AG09319 (cell line): ENCODE data around the gene PRMT6.
"Not testable (repeated sequence)": the region's sequence is repeated elsewhere in the genome, so short reads cannot be mapped to it uniquely, and the experiment has no call there.

Experiments
- DNase-seq: peaks from one replicate; pipeline ENCODE4 v3.0.0-alpha.2; 2010; ENCODE audit warnings: low read depth; ENCODE audit errors: extremely low read depth
- TF ChIP-seq, protein P1 (sequence below): IDR thresholded peaks from 2 replicates; pipeline ENCODE4 v1.5.1; 2011; ENCODE audit warnings: low read depth, mild to moderate bottlenecking, inconsistent platforms, low read length, moderate library complexity

PRMT6 gene

DNA sequence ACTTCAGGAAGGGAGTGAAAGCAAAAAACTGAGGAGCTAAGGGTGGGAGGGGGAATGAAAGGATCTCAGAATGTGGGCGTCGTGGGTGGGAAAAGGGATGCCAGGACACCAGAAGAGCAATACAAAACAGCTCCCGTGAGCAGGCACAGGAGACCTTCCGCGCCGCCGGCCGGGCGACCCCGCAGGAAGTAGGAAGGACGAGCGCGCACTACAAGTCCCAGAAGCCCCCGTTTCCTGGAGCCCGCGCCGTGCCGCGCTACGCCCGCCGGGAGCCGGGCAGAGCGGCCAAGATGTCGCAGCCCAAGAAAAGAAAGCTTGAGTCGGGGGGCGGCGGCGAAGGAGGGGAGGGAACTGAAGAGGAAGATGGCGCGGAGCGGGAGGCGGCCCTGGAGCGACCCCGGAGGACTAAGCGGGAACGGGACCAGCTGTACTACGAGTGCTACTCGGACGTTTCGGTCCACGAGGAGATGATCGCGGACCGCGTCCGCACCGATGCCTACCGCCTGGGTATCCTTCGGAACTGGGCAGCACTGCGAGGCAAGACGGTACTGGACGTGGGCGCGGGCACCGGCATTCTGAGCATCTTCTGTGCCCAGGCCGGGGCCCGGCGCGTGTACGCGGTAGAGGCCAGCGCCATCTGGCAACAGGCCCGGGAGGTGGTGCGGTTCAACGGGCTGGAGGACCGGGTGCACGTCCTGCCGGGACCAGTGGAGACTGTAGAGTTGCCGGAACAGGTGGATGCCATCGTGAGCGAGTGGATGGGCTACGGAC, at the start of gene PRMT6:
Gene PRMT6, plus strand, starts transcription at position 249 of the 771 bp plus-strand sequence. Its CDS starts 42 bp downstream, at position 291.
- DNase-seq, result no peak
- TF ChIP-seq, protein P1, sequence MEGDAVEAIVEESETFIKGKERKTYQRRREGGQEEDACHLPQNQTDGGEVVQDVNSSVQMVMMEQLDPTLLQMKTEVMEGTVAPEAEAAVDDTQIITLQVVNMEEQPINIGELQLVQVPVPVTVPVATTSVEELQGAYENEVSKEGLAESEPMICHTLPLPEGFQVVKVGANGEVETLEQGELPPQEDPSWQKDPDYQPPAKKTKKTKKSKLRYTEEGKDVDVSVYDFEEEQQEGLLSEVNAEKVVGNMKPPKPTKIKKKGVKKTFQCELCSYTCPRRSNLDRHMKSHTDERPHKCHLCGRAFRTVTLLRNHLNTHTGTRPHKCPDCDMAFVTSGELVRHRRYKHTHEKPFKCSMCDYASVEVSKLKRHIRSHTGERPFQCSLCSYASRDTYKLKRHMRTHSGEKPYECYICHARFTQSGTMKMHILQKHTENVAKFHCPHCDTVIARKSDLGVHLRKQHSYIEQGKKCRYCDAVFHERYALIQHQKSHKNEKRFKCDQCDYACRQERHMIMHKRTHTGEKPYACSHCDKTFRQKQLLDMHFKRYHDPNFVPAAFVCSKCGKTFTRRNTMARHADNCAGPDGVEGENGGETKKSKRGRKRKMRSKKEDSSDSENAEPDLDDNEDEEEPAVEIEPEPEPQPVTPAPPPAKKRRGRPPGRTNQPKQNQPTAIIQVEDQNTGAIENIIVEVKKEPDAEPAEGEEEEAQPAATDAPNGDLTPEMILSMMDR, result no peak

DNA sequence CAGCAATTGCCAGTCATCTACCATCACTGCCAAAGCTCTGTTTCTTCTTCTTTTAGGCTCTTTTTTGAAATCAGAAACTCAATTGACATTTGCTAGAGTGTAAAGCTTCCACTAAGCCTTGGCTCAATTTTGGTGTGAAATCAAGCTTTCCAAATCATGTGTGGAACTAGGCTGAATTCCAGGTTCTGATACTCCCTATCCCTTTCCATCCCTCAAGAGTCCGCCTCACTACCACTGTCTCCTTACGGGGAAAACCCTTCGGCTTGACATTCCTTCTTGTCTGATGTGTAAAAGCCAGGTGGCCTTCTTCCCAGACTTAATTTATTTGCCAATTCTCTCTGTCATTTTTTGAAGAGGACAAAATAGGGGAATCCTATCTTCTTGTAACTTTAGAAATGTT, 47.2 kb upstream of the PRMT6 start:
- TF ChIP-seq, protein P1, result no peak
- no peak for DNase-seq

DNA sequence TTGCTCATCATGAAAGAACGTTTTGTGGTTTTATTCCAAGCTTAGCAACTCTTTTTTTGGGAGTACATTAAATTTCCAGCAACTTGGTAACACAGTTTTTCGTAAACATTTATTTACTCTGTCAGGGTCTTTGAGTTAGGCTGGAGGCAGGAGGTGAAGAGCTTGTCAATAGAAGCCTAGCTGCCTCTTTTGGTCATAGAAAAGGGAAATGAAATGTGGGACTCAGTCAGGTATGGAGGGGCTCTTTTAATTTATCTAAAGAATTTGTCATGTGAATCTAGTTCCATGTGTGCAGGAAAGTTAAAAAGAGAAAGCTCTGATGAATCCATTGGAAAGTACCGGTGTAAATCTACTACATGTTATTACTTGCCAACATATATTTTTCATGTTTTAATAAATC, 45.9 kb upstream of the PRMT6 start:
- no peak for DNase-seq

DNA sequence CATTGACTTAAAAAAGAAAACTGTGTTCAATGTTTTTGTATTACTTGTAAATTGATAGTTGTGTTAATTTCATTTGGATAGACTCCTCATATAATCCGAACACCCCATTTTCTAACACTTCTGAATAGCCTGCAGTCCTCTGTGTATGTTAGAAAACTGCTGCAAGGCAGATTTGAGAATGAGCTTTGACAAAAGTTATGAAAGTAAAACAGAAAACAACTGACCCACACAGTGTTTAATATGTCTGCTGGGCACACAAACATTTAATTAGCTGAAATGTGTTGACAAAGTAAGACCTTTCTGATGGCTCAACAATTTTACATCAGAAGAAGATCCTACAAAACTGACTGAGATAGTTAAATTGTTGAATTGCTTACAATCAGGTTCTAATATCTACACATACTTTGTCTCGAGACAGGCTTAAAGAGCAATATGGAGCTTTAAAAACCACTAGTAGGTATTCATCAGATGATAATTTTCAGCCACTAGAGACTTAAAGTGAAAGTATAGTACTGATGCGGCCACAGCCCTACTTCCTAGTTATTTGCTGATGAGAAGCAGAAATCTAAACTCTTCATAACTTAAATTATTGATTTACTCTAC, 40.0 kb upstream of the PRMT6 start:
- DNase-seq, result no peak
- TF ChIP-seq, protein P1, result no peak

More for the DNA sequence above, 45.9 kb upstream of the PRMT6 start:
- TF ChIP-seq, protein P1, result no peak

DNA sequence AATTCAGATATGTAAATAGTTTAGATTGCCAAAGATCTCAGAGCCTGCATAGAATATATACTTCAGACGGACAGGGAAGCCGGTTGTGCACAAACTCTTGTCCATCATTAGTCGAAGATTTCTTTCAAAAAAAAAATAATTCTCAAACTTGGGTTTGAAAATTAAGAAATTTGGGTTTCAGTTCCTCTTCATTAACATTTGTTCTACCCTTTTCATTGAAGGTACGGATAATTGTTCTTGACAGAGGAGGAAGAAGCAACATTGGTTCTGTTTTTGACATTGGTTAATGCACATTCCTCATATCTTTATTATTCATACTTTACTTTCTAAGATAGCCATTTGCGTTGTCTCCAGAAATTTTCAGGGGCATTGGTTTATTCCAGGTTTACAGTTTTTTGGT, 38.0 kb upstream of the PRMT6 start:
- DNase-seq, result no peak
- TF ChIP-seq, protein P1, result no peak

DNA sequence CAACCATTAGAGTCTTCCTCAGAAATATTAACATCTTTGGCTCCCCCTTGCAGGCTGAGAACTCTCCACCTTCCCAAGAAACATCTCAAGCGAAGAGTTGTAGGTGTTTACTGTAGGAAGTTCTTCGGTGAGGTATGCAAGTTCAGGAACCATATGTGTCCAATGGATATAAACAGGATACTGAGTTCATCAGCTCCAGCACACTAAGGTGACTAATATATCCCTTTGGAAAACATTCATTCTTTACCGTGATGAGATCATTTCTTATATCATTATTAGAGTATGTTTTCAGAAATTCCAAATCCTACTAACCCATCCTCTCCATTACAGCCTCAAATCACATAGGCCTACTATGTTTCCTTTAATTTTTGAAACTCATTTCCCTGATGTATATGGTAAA, 37.3 kb upstream of the PRMT6 start:
- TF ChIP-seq, protein P1, result no peak
- no peak for DNase-seq

DNA sequence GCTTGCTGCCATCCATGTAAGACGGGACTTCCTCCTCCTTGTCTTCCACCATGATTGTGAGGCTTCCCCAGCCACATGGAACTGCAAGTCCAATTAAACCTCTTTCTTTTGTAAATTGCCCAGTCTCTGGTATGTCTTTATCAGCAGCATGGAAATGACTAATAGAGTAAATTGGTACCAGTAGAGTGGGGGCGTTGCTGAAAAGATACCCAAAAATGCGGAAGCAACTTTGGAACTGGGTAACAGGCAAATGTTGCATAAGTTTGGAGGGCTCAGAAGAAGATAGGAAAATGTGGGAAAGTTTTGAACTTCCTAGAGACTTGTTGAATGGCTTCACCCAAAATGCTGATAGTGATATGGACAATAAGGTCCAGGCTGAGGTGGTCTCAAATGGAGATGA, 17.6 kb upstream of the PRMT6 start:
- DNase-seq, result not testable (repeated sequence)

DNA sequence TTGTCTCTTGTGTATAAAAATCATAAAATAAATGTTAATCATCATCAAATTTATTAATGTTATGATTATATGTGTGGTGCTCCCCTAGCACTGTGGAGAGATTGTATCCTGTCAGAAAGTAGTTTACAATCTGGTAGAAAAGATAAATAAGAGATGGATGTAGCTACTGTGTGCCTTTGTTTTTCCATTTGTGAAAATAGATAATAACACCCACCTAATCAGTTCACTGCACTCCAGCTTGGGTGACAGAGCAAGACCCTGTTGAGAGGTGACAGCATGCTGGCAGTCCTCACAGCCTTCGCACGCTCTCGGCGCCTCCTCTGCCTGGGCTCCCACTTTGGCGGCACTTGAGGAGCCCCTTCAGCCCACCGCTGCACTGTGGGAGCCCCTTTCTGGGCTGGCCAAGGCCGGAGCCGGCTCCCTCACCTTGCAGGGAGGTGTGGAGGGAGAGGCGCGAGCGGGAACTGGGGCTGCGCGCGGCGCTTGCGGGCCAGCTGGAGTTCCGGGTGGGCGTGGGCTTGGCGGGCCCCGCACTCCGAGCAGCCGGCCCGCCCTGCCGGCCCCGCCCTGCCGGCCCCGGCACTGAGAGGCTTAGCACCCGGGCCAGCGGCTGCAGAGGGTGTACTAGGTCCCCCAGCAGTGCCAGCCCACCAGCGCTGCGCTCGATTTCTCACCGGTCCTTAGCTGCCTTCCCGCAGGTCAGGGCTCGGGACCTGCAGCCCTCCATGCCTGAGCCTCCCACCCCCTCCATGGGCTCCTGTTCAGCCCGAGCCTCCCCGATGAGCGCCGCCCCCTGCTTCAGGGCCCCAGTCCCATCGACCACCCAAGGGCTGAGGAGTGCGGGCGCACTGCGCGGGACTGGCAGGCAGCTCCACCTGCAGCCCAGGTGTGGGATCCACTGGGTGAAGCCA, 11.9 kb upstream of the PRMT6 start:
- DNase-seq, result not testable (repeated sequence)
